Endothelial cell of umbilical vein (primary cell): ENCODE measurements around the gene APOLD1.

ENCODE experiments used
- CTCF ChIP-seq, 2 donors: IDR thresholded peaks; 1 replicate in 1 of 2; 2 replicates in 1 of 2; pipeline ENCODE4 v1.5.1; 2011; ENCODE audit warnings: low read length in 2 of 2, mild to moderate bottlenecking in 2 of 2, moderate library complexity in 2 of 2, control low read depth in 1 of 2, inconsistent platforms in 1 of 2, low read depth in 1 of 2; ENCODE audit not compliant: insufficient read depth in 1 of 2; ENCODE audit errors: extremely low read depth in 1 of 2
- EZH2 ChIP-seq: IDR thresholded peaks from 2 replicates; pipeline ENCODE4 v1.6.1; 2012; ENCODE audit warnings: borderline replicate concordance, low read depth, mild to moderate bottlenecking, moderate library complexity, low read length, inconsistent platforms; ENCODE audit not compliant: severe bottlenecking
- JUN ChIP-seq: IDR thresholded peaks from 2 replicates; pipeline ENCODE4 v1.6.1; 2011; ENCODE audit warnings: borderline replicate concordance, low read depth; ENCODE audit not compliant: insufficient read length, insufficient read depth
- MAX ChIP-seq: IDR thresholded peaks from 2 replicates; pipeline ENCODE4 v1.6.1; 2011; ENCODE audit not compliant: insufficient read depth, insufficient read length
- MYC ChIP-seq: IDR thresholded peaks from one replicate; pipeline ENCODE4 v1.6.1; 2011; ENCODE audit warnings: mild to moderate bottlenecking, low read depth, low read length
- POLR2A ChIP-seq: IDR thresholded peaks from 2 replicates; pipeline ENCODE4 v1.6.1; 2012; ENCODE audit warnings: low read depth, mild to moderate bottlenecking, control low read depth, low read length

GRCh38 chr12:12744546-12745305 lies 40.7 kb upstream of the APOLD1 start:
- no peak for TF ChIP-seq POLR2A
- TF ChIP-seq JUN, result no peak
- TF ChIP-seq CTCF (IDR thresholded peaks at IDR 0.05; ENCODE audit: extremely low read depth in 1 of 2, insufficient read depth in 1 of 2, low read depth in 1 of 2, low read length in 2 of 2), result no peak
- no peak for TF ChIP-seq EZH2
- TF ChIP-seq MYC, result no peak
- TF ChIP-seq MAX, result no peak
